H1 (cell line): Measurements from ENCODE around the gene RIT2.

Experiments
- CTCF ChIP-seq, 3 experiments: IDR thresholded peaks; 1 replicate in 2 of 3; 2 replicates in 1 of 3; pipeline versions ENCODE4 v1.5.1 to v1.6.1; 2011; ENCODE audit warnings: low read length in 3 of 3, mild to moderate bottlenecking in 3 of 3, inconsistent platforms in 2 of 3, low read depth in 1 of 3, moderate library complexity in 1 of 3; ENCODE audit not compliant: insufficient read depth in 1 of 3; ENCODE audit errors: control extremely low read depth in 1 of 3
- EGR1 ChIP-seq: IDR thresholded peaks from 2 replicates; pipeline ENCODE4 v1.6.1; 2011; ENCODE audit warnings: low read depth, low read length, borderline replicate concordance
- EP300 ChIP-seq, 2 experiments: IDR thresholded peaks; 1 replicate in 1 of 2; 2 replicates in 1 of 2; pipeline ENCODE4 v1.6.1; 2011 to 2012; ENCODE audit warnings: low read depth in 2 of 2, low read length in 2 of 2, mild to moderate bottlenecking in 2 of 2, borderline replicate concordance in 1 of 2, inconsistent platforms in 1 of 2, moderate library complexity in 1 of 2
- HDAC2 ChIP-seq, 2 experiments: fragments of 300-600 bp in 1 of 2; sonication (generic) in 1 of 2; IDR thresholded peaks; 2 replicates each; pipeline ENCODE4 v1.6.1; 2011 to 2012; ENCODE audit warnings: low read depth in 2 of 2, low read length in 2 of 2, mild to moderate bottlenecking in 2 of 2, moderate library complexity in 2 of 2, borderline replicate concordance in 1 of 2, inconsistent platforms in 1 of 2
- MAX ChIP-seq: IDR thresholded peaks from 2 replicates; pipeline ENCODE4 v1.6.1; 2012; ENCODE audit warnings: inconsistent platforms
- POLR2A ChIP-seq, 2 experiments: IDR thresholded peaks; 1 replicate in 1 of 2; 2 replicates in 1 of 2; pipeline ENCODE4 v1.6.1; 2011; ENCODE audit warnings: low read depth in 2 of 2, low read length in 2 of 2, mild to moderate bottlenecking in 2 of 2; ENCODE audit errors: control extremely low read depth in 1 of 2
- RAD21 ChIP-seq, 2 experiments: IDR thresholded peaks in 1 of 2; conservative IDR thresholded peaks in 1 of 2; 2 replicates each; pipeline ENCODE4 v1.6.1; 2011; ENCODE audit warnings: low read depth in 2 of 2, low read length in 2 of 2, improper control_type of control experiment in 1 of 2, inconsistent platforms in 1 of 2, mild to moderate bottlenecking in 1 of 2, moderate library complexity in 1 of 2
- SP1 ChIP-seq: IDR thresholded peaks from 2 replicates; pipeline ENCODE4 v1.6.1; 2011; ENCODE audit warnings: low read depth, low read length
- SP2 ChIP-seq: IDR thresholded peaks from 2 replicates; pipeline ENCODE4 v1.6.1; 2012; ENCODE audit warnings: mild to moderate bottlenecking, low read length, inconsistent platforms

GRCh38 chr18:42980426-42980825, 135.1 kb downstream of the RIT2 start:
- TF ChIP-seq CTCF (IDR thresholded peaks at IDR 0.05; ENCODE audit: control extremely low read depth in 1 of 3, insufficient read depth in 1 of 3, low read depth in 1 of 3, low read length in 3 of 3) (no peak), EP300 (IDR thresholded peaks at IDR 0.05; ENCODE audit: borderline replicate concordance in 1 of 2, low read depth in 2 of 2, low read length in 2 of 2) (no peak), EGR1 (no peak), MAX (no peak), RAD21 (IDR thresholded peaks at IDR 0.05 in 1 of 2, conservative IDR thresholded peaks at IDR 0.05 in 1 of 2; ENCODE audit: low read depth in 2 of 2, low read length in 2 of 2) (no peak), SP2 (no peak), POLR2A (IDR thresholded peaks at IDR 0.05; ENCODE audit: control extremely low read depth in 1 of 2, low read depth in 2 of 2, low read length in 2 of 2) (no peak), HDAC2 (IDR thresholded peaks at IDR 0.05; ENCODE audit: borderline replicate concordance in 1 of 2, low read depth in 2 of 2, low read length in 2 of 2) (no peak), SP1 (no peak)
